Activated gamma-delta T cell treated with Interleukin-2 at 50 U/mL for 16 hours (primary cell): ENCODE results near the gene ANKRD13D.

Source experiments
- DNase-seq: peaks from one replicate; pipeline ENCODE4 v3.0.0-alpha.2; 2020

The ANKRD13D gene

DNA sequence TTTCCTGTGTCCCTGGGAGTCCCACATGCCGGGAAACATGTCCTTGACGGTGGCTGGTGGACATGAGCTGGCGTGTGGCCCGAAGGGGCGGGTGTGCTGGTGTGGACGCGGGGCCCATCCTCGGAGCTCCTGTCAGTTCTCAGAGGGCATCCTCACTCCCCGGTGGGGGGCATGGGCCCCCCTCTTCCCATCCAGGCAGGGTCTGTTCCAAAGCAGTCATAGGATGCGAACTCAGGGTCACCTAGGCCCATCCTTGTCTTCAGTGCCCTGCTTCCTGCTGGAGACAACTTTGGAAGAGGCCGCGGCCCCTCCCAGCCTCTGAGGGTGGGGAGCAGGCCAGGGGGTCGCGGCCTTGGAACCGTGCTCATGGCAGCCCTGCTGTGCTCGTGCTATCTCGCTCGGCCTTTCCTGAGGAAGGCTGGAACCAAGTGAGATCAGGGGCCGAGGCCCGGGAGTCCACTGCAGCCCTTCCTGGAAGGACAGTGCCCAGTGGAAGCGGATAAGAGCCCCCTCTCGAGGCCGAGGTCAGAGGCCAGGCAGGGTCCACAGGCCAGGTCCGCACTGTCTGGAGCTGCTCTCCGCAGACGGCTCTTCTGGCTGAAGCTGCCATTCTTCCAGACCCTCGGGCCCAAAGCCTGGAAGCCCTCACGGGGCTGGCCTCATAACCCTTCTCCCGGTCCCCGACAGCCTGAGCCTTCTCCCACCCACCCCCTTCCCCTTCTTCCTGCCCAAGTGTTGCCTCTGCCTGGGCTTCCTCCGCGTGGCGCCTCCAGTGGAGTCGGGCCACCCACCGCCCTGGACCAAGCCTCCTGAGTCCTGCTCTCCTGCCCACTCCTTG is 14.1 kb upstream of the ANKRD13D start:
- DNase-seq, result no peak

DNA sequence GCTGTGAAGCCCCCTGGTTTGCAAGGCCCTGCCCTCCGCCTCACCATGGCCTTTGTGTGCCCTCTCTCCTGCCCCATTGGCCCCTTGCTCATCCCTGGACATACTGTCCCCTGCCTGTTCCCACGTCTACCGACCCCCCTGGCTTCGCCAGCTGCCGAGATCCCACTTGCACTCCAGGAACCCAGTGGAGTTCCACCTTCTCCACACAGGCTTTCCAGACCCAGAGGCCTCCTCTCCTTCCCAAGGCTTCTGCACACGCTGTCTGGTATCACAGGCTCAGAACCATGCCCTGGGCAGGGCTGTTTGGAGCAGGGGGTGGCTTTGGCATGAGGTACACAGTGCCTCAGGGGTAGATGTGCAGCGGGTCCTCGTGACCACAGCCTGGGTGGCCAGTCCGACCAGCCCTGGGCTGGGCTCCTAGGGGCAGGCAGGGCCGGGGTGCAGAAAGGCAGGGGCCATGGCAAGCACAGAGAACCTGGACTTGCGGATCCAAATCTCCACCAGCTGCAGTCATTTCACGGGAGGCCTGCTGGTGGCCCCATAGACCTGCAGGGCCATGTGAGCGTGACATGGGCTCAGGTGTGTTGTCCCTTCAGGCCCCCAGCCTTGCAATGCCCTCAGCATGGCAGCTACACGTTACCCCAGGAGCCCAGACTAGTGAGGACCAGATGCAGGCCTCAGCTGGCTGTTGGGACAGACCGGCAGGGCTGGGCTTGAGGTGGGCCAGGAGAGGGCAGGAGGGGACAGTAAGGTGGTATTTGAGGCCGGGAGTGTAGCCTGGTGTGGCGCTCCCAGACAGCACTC is 13.3 kb upstream of the ANKRD13D start:
- no peak for DNase-seq

DNA sequence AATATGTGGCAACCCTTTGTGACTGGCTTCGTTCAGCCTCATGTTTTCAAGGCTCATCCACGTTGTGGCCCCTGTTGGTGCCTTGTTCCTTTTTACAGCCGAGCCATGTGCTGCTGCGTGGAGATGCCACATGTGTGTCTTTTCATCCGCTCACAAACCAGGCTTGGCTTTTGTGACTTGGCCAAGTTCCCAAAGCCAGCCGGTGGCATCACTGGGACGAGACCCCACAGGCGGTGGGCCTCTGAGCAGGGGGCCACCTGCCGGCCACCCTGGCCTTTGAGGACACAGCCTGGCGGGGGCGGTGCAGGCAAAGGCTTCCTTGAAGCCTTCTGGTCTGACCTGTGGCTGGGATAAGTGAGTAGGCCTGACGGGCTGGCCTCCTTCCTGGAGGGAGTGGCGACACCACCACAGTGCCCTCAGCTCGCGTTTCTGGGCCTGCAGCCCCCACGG is 12.3 kb upstream of the ANKRD13D start:
- no peak for DNase-seq

DNA sequence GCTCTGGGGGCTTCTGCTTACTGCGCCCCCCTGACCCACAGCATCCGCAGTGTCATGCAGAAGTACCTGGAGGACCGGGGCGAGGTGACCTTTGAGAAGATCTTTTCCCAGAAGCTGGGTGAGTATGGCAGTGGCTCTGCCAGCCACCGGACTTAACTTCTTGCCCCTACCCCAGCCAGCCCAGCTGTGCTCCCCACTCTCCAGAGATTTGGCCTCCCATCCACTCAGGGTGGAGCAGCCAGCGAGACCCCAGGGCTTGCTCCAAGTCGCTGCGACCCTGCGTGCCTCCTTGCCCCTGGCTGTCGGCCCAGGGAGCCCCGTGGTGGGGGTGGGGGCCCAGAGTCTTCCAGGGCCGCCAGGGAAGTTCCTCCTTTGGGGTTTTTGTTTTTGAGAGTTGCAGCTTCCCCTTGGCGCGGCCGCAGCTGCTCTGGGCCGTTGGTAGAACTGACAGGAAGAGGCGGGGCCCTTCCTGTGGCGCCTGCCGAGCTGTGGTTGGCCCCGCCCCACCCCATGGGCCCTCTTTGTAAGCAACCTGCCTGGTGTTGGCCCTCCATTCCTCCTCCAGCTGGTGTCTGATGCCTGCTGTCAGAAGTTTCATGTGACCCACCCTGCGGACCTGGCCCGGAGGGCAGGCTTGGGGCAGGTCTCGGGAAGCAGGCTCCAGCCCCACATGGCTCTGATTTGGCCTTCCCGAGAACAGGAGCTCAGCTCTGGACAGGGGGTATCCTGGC is 11.7 kb upstream of the ANKRD13D start:
- DNase-seq, result peak; percentile 93

DNA sequence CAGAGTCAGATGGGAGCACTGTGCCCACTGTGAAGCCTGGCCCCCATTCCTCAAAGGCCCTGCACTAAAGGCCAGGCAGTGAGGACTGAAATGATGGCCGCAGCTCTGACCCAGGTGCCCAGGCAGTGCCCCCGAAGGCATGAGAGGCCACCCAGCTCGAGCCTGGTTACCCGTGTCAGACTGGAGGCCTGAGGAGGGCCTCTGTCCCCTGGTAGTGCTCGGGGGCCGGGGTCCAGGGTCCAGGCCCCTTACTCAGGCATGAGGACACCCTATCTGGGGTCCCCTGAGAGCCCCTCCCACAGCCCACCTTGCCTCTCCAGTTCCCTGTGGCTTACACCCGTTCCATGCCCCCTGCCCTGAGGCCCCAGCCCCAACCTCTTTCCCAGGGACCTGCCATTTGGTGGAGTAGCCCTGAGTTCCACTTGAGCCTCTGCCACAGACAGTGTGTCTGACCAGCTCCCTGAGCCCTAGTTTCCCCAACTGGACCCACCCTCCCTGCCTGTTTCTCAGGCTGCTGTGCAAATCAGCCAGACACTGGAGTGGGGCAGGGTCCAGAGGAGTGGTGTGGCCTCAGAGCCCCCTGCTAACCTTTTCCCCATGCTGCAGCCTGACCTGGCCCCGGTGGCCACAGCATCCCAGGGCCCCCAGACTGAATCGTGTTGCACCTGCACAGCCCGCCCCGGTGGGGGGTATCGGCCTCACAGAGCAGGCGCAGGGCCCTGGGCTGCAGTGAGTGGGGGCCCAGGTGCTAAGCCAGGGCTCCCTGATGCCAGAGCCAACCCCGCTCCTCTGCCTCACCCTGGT is 10.8 kb upstream of the ANKRD13D start:
- no peak for DNase-seq

DNA sequence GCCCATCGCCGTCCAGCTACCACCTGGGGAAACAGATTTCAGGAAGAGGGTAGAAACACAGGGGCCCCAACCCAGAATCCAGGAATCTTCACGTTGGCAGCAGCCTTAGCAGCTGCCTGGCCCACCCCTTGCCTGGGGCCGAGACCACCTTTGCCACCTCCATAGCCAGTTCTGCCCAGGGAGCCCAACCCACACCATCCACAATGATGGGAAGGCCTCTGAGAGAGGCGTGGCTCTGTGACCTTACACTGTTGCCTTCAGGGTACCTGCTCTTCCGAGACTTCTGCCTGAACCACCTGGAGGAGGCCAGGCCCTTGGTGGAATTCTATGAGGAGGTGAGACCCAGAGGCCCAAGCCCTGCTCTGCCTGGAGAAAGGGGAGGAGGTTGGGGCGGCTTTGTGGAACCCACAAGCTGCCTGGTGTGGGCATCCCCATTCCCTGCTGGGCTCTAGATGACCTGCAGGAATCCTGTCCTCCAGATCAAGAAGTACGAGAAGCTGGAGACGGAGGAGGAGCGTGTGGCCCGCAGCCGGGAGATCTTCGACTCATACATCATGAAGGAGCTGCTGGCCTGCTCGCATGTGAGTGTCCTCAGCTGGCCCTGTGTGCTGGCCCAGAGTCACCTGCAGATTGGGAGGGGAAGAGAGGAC is 10.0 kb upstream of the ANKRD13D start:
- DNase-seq, result no peak

DNA sequence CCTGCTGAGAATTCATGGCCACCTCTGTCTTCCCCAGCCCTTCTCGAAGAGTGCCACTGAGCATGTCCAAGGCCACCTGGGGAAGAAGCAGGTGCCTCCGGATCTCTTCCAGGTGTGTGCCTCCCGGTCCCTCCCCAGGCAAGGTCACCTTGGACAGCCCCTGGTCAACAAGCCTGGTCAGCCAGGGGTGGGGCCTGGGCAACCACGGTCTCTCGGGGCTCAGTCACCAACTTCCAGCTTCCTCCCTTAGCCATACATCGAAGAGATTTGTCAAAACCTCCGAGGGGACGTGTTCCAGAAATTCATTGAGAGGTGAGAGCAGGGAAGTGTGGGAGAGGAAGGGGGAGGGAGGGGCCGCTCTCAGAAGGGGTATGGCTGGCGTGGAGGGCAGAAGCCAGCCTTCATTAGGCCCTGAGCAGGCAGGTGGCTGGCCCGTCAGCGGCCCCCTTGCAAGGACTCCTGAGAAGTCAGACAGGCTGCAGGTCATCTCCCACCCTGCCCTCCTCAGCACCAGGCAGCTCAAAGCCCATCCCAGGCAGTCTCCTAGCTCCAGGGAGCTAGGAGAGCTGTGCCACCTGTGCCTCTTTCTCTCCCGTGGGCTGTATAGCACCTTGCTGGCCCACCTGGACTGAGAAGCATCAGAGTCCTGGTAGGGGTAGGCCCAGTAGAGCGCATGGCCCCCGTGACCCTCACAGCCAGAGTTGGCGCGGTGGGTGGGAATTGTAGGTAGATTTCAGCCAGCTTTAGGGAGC is 9.3 kb upstream of the ANKRD13D start:
- no peak for DNase-seq

DNA sequence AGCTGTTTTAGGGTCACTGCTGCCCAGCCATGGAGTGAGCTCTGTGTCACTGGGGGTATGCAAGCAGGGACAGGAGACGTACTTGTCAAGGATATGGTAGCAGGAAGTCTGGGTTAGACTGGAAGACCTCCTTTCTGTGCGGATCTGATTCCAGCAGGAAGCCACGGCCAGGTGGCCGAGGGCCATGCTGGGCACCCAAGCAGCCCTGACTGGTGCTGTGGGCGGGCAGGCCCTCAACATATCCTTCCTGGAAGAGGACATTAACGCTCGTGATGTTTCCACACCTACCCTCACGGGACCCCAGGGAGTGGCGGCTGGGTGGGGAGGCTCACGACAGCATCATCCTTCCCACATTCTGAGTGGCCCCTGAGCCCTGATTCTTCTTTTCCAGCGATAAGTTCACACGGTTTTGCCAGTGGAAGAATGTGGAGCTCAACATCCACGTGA is 8.7 kb upstream of the ANKRD13D start:
- DNase-seq, result no peak

DNA sequence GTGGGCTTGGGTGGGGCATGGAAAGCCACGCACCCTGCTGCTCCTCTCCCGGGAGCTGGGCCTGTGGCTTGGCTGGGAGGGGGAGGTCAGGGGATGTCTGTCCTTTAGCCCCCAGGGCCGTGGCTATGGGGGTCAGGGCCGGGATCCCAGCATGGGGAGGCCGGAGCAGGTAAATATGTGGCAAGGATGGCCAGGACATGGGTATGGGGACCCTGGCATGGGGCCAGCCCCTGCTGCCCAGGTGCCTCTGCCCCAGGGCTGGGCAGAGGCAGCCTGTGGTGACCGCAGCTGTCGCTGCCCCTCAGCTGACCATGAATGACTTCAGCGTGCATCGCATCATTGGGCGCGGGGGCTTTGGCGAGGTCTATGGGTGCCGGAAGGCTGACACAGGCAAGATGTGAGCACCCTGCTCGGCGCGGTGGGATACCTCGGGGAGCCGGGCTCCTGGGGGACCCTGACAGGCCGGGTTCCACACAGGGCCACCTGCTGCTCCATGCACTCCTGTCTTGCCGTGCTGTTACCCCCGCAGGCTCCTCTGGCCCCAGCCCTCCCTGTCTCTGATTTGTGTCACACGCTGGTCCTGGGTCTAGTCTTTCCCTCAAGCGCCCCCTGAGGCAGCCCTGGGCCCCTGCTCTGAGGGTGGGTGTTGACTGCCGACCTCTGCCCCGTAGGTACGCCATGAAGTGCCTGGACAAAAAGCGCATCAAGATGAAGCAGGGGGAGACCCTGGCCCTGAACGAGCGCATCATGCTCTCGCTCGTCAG is 8.1 kb upstream of the ANKRD13D start:
- DNase-seq, result no peak

DNA sequence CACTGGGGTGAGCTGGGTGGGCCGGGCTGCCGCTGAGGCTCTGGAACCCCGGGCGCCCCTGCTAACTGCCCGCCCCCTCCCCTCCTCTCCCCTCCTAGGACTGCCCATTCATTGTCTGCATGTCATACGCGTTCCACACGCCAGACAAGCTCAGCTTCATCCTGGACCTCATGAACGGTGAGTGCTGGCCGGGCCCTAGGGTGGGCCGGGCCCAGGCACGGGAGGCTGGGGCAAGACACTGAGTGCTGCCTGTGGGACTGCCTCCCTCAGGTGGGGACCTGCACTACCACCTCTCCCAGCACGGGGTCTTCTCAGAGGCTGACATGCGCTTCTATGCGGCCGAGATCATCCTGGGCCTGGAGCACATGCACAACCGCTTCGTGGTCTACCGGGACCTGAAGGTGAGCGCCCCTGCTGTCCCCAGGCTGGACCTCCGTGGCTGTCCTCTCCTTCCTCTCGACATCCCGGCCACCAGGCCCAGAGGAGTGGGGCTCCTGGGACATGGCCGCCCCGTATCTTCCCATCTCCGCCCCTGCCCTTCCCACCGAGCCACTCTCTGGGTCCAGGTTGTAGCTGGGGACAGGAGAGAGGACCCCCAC is 7.5 kb upstream of the ANKRD13D start:
- no peak for DNase-seq

DNA sequence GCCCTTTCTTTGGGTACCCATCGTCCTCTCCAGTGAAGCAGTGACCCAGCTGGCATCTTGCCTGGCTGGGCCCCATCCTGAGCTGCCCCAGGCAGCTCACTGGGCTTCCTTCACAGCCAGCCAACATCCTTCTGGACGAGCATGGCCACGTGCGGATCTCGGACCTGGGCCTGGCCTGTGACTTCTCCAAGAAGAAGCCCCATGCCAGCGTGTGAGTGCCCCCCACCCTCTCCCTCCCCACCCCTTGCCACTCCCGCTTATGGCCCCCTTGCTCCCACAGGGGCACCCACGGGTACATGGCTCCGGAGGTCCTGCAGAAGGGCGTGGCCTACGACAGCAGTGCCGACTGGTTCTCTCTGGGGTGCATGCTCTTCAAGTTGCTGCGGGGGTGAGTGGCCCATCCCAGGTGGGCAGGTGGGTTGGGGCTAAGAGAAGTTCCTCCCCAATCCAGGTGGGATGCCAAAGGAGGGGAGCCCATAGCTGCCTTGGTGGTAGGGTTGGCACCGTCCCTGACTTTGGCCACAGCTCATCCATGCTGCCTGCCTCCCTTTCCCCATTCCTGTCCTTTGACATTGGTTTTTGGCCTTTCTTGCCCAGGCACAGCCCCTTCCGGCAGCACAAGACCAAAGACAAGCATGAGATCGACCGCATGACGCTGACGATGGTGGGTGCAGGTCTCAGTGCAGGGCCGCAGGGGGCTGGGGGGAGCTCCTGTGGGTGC is 6.8 kb upstream of the ANKRD13D start:
- no peak for DNase-seq

DNA sequence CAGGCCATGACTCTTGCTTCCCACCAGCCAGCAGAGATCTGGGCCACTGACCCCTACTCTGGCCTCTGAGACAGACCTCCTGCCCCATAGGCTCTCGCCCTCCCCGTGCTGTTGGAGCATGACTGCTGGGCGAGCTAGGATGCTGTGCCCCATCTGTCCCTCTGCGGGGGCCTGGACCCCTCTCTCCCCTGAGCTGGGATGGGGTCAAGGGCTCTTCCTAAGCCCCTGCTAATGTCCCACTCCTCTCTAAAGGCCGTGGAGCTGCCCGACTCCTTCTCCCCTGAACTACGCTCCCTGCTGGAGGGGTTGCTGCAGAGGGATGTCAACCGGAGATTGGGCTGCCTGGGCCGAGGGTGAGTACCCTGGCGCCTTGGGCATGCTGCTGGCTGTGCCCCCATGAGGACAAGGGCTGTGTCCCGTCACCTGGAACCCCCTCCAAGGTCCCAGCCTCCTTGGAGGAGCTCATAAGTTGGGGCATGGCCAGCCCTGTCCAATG is 6.2 kb upstream of the ANKRD13D start:
- DNase-seq, result no peak

DNA sequence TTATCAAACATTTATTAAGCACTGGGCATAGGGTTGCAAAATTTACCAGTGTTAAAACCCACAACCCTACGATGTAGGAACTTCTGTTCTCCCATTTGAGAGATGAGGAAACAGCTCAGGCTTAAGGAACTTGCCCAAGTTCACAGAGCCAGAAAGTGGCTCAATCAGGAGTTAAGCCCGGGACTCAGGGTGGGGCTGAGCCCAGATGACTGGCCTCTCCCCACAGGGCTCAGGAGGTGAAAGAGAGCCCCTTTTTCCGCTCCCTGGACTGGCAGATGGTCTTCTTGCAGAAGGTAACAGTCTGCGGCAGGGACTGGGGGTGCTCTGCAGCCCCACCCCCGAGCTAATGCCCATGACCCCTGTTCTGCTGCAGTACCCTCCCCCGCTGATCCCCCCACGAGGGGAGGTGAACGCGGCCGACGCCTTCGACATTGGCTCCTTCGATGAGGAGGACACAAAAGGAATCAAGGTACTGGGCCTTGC is 5.6 kb upstream of the ANKRD13D start:
- no peak for DNase-seq

DNA sequence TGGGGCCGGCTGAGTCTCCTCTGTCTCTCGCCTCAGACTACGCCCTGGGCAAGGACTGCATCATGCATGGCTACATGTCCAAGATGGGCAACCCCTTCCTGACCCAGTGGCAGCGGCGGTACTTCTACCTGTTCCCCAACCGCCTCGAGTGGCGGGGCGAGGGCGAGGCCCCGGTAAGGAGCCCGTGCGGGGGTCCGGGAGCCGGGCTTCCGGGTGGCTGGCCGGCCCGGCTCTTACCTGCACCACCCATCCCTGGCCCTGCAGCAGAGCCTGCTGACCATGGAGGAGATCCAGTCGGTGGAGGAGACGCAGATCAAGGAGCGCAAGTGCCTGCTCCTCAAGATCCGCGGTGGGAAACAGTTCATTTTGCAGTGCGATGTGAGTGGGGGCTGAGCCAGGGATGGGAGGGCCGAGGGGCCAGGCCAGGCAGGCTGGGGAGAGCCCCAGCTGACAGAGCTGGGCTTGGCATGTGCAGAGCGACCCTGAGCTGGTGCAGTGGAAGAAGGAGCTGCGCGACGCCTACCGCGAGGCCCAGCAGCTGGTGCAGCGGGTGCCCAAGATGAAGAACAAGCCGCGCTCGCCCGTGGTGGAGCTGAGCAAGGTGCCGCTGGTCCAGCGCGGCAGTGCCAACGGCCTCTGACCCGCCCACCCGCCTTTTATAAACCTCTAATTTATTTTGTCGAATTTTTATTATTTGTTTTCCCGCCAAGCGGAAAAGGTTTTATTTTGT is 4.1 kb upstream of the ANKRD13D start:
- no peak for DNase-seq

DNA sequence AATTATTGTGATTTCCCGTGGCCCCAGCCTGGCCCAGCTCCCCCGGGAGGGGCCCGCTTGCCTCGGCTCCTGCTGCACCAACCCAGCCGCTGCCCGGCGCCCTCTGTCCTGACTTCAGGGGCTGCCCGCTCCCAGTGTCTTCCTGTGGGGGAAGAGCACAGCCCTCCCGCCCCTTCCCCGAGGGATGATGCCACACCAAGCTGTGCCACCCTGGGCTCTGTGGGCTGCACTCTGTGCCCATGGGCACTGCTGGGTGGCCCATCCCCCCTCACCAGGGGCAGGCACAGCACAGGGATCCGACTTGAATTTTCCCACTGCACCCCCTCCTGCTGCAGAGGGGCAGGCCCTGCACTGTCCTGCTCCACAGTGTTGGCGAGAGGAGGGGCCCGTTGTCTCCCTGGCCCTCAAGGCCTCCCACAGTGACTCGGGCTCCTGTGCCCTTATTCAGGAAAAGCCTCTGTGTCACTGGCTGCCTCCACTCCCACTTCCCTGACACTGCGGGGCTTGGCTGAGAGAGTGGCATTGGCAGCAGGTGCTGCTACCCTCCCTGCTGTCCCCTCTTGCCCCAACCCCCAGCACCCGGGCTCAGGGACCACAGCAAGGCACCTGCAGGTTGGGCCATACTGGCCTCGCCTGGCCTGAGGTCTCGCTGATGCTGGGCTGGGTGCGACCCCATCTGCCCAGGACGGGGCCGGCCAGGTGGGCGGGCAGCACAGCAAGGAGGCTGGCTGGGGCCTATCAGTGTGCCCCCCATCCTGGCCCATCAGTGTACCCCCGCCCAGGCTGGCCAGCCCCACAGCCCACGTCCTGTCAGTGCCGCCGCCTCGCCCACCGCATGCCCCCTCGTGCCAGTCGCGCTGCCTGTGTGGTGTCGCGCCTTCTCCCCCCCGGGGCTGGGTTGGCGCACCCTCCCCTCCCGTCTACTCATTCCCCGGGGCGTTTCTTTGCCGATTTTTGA is 3.3 kb upstream of the ANKRD13D start:
- peak; percentile 64 for DNase-seq

DNA sequence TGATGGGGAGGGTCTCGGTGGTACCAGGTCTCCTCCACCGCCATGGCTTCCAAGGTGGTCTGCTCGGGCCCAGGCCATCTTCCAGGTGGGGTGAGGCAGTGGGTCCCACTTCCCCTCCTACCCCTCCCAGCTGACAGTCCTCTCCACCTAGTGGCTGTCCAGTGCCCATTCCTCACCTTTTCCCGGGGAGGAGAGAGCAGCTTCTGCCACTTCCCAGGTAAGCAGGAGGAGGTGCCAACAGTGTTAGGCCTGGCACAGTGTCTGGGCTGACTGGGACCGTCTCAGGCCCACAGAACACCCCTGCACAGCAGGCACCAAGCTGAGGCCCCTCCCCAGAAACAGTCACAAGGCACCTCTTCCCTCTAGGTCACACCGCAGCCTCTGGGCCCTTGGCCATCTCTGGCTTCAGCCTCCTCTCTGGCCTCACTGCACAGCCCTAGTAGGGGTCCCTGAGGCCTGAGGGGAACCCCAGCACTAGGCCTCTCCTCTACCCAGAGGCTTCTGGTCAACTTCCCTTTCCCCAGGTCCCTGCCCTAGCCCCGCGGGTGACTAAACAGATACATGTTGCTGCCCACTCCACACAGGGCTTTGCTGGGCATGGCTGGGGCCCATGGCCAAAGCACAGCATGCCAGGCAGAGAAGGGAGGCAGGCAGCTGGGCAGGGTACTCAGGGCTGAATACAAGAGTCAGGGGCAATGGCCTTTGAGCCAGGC is 2.3 kb upstream of the ANKRD13D start:
- DNase-seq, result no peak
